SU-DHL-6 (cell line): Measurements from ENCODE around the gene PDZK1.
"Not testable (repeated sequence)": the region's sequence is repeated elsewhere in the genome, so short reads cannot be mapped to it uniquely, and the experiment has no call there.

ENCODE experiments used
- EZH2phosphoT487 ChIP-seq: fragments of 200-600 bp; sonication (generic), shearing (Covaris generic); conservative IDR thresholded peaks from 2 replicates; pipeline ENCODE4 v1.6.1; 2018; ENCODE audit warnings: mild to moderate bottlenecking, antibody characterized with exemption, low read length, moderate library complexity, mixed read lengths
- TF ChIP-seq, protein P1 (sequence below): fragments of 200-600 bp; sonication (generic); IDR thresholded peaks from one replicate; pipeline ENCODE4 v1.5.1; 2017; ENCODE audit warnings: antibody characterized with exemption, mild to moderate bottlenecking, low read length, moderate library complexity; ENCODE audit not compliant: insufficient read depth, poor library complexity, severe bottlenecking

DNA sequence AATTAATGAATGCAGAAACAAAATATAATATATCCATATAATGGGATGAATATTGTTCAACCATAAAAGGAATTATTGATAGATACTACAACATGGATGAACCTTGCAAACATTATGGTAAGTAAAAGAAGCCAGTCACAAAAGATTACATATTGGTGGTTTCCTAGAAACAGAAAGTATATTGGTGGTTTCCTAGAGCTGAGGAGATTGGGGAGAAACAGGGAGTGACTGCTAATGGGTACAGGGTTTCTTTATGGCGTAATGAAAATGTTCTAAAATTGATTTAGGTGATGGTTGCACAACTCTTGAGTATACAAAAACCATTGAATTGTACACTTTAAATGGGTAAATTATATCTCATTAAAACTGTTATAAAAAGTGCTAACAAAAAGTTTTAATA is 85.0 kb downstream of the PDZK1 start:
- TF ChIP-seq, protein P1, sequence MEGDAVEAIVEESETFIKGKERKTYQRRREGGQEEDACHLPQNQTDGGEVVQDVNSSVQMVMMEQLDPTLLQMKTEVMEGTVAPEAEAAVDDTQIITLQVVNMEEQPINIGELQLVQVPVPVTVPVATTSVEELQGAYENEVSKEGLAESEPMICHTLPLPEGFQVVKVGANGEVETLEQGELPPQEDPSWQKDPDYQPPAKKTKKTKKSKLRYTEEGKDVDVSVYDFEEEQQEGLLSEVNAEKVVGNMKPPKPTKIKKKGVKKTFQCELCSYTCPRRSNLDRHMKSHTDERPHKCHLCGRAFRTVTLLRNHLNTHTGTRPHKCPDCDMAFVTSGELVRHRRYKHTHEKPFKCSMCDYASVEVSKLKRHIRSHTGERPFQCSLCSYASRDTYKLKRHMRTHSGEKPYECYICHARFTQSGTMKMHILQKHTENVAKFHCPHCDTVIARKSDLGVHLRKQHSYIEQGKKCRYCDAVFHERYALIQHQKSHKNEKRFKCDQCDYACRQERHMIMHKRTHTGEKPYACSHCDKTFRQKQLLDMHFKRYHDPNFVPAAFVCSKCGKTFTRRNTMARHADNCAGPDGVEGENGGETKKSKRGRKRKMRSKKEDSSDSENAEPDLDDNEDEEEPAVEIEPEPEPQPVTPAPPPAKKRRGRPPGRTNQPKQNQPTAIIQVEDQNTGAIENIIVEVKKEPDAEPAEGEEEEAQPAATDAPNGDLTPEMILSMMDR, result not testable (repeated sequence)
- TF ChIP-seq EZH2phosphoT487, result not testable (repeated sequence)
